ENCODE results near the gene RBM4. TPM values are rescaled to one million over a fixed set of nuclear protein-coding genes. Genes with fewer than 3 reads are reported as not detected.
"Not testable (repeated sequence)": the region's sequence is repeated elsewhere in the genome, so short reads cannot be mapped to it uniquely, and the experiment has no call there.

Gene RBM4
- total RNA-seq, 1 donor from 2014 or later: 107 TPM

DNA sequence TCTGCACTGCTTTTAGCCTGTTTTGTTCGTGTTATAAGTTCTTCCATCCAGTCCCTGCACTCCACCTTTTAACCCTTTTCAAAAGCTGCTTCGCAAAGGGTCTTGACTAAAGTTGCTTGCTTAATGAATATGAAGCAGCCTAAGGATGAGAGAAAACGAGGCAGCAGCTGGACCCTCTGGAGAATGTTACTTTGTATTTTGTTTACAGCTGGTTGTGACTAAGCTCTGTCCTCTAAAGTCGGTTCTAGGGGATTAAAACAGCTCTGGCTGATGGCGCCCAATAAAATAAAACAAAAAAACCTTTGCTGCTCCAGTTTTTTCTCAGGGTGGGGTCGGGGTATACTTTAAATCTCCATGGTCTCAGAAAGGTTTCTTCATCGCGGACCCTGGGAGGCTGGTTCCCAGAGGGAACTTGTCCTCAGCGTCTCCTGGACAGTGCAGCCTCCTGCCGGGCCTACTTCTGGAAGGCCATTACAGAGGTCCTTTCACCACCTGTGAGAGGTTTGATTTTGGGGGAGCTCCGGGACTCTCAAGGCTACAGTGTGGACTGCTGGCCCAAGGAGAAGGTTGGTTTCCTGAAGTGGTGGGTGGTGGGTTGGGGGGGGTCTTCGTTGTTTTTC is 836 bp upstream of the RBM4 start:
- peak overlapping the region; percentile 71 for H3K4me3 ChIP-seq
- TF ChIP-seq, protein P1, sequence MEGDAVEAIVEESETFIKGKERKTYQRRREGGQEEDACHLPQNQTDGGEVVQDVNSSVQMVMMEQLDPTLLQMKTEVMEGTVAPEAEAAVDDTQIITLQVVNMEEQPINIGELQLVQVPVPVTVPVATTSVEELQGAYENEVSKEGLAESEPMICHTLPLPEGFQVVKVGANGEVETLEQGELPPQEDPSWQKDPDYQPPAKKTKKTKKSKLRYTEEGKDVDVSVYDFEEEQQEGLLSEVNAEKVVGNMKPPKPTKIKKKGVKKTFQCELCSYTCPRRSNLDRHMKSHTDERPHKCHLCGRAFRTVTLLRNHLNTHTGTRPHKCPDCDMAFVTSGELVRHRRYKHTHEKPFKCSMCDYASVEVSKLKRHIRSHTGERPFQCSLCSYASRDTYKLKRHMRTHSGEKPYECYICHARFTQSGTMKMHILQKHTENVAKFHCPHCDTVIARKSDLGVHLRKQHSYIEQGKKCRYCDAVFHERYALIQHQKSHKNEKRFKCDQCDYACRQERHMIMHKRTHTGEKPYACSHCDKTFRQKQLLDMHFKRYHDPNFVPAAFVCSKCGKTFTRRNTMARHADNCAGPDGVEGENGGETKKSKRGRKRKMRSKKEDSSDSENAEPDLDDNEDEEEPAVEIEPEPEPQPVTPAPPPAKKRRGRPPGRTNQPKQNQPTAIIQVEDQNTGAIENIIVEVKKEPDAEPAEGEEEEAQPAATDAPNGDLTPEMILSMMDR (IDR thresholded peaks at IDR 0.05): no peak
- H3K36me3 ChIP-seq: peaks cover 39% of the 10 kb centered on the region
- intact Hi-C loops (cut with DNase I): no loop called here
- peak overlapping the region; percentile 55 for H3K27ac ChIP-seq
- H3K9me3 ChIP-seq: no peaks in the 10 kb centered on the region
- ATAC-seq (peak in 1 of 2 donors; percentile 3), DNase-seq (no peak)
- H3K4me1 ChIP-seq: peaks cover 44% of the 10 kb centered on the region
- no peaks in the 10 kb centered on the region for H3K27me3 ChIP-seq (ENCODE audit: low read depth)

DNA sequence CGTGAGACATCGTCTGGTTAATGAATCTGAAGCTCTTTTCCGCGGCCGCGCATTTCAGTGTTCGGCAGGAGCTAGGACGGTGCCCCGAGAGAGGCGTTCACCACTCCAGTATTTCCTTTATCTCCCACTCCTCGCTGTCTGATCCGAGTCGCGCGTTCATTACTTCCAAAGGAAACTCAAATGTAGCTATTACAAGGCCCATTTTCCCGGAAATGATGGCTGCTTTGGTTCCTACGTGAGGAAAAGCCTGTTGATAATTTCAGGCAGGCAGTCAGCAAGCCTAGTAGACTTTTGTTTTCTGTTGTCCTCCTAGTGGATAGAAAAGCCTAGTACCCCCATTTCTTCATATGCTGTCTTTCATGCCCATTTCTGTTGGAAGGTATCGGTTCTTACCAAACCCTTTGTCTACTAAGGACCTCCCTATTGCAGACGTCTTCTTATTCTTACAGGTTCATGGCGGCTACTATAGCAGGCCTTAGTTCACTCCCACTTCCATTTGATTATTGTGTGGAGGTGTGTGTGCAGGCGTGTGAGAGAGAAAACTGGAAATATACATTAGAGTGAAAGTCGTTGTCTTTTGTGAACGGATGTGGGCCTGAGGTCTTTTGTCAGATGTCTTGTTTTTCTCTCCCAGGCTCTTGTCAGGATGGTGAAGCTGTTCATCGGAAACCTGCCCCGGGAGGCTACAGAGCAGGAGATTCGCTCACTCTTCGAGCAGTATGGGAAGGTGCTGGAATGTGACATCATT is 737 bp downstream of the RBM4 start:
- TF ChIP-seq, protein P1 (IDR thresholded peaks at IDR 0.05): no peak
- no peaks in the 10 kb centered on the region for H3K9me3 ChIP-seq
- peak overlapping the region; percentile 71 for H3K4me3 ChIP-seq
- H3K27me3 ChIP-seq (ENCODE audit: low read depth): no peaks in the 10 kb centered on the region
- peak overlapping the region; percentile 86 for H3K27ac ChIP-seq
- intact Hi-C loops (cut with DNase I): no loop called here
- H3K4me1 ChIP-seq: peaks cover 60% of the 10 kb centered on the region
- peaks cover 46% of the 10 kb centered on the region for H3K36me3 ChIP-seq
- DNase-seq (no peak), ATAC-seq (peak in 1 of 2 donors; percentile 15)

DNA sequence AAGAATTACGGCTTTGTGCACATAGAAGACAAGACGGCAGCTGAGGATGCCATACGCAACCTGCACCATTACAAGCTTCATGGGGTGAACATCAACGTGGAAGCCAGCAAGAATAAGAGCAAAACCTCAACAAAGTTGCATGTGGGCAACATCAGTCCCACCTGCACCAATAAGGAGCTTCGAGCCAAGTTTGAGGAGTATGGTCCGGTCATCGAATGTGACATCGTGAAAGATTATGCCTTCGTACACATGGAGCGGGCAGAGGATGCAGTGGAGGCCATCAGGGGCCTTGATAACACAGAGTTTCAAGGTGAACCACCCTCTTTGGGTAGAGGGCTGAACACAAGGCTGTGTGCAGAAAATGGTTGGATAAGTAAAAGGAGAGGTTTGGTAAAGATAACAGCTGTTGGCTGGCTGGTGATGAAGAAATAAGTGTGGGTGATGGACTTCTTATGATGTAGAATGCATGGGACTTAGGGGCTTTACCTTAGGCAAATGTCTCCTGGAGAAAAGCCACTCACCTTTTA is 1.4 kb downstream of the RBM4 start:
- ATAC-seq; H3K27ac ChIP-seq; H3K9me3 ChIP-seq; DNase-seq; H3K27me3 ChIP-seq (ENCODE audit: low read depth); intact Hi-C loops (cut with DNase I): not testable (repeated sequence)
- Histone ChIP-seq H3K4me1 (peaks cover 66% of the 10 kb centered on the region), H3K4me3 (peak overlapping the region; percentile 71), H3K36me3 (peaks cover 52% of the 10 kb centered on the region)

DNA sequence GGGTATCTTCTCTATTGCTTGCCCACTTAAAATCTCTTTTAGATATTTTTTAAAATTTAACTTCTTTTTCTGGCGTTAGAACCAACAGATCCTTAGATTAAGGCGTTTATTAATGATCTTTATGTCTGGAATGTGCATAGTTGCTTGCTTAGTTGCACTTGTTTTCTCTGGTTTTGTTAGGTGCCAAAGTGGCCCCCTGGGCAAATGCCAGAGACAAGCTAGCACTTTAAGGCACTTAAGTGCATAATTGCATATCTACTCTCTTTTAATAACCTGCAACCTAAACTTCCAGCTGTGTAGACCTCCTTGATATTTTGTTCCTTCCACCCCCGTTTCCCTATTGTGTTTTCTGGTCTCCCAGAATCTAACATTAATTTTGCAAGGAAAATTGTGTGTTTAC is 3.3 kb downstream of the RBM4 start:
- Histone ChIP-seq H3K27ac (no peak overlapping the region), H3K9me3 (no peaks in the 10 kb centered on the region), H3K4me1 (peaks cover 86% of the 10 kb centered on the region), H3K27me3 (ENCODE audit: low read depth) (no peaks in the 10 kb centered on the region), H3K36me3 (peaks cover 72% of the 10 kb centered on the region), H3K4me3 (peak overlapping the region; percentile 71)
- intact Hi-C loops (cut with DNase I): no loop called here
- no peak for DNase-seq
- TF ChIP-seq, protein P1 (IDR thresholded peaks at IDR 0.05): no peak
- ATAC-seq: no peak

DNA sequence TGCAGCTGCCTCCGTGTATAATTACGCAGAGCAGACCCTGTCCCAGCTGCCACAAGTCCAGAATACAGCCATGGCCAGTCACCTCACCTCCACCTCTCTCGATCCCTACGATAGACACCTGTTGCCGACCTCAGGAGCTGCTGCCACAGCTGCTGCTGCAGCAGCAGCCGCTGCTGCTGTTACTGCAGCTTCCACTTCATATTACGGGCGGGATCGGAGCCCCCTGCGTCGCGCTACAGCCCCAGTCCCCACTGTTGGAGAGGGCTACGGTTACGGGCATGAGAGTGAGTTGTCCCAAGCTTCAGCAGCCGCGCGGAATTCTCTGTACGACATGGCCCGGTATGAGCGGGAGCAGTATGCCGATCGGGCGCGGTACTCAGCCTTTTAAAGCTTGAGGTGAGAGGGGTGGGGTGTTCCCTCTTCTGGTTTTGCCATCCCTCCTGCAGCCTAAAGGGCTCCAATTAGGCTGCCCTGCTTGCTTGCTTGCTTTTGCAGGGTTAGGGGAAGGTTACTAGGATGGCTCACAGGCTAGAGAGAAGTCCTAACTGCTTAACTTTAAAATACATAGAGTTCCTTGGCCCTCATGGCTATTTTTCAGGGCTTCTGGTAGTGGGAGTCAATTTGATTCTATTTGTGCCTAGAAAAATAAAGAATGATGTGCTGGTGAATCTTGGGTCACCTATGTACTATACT is 5.4 kb downstream of the RBM4 start:
- intact Hi-C loops (cut with DNase I): no loop called here
- H3K4me3 ChIP-seq: no peak overlapping the region
- TF ChIP-seq, protein P1 (IDR thresholded peaks at IDR 0.05): no peak
- H3K27me3 ChIP-seq (ENCODE audit: low read depth): no peaks in the 10 kb centered on the region
- H3K4me1 ChIP-seq: peaks cover 81% of the 10 kb centered on the region
- no peaks in the 10 kb centered on the region for H3K9me3 ChIP-seq
- H3K36me3 ChIP-seq: peaks cover 92% of the 10 kb centered on the region
- ATAC-seq (no peak), DNase-seq (no peak)
- no peak overlapping the region for H3K27ac ChIP-seq

Data from lower lobe of right lung (tissue), 2 donors.